Neural progenitor cell (in vitro differentiated cells): Measurements from ENCODE around the gene SPEN. TPM values are rescaled to one million over a fixed set of nuclear protein-coding genes. Genes with fewer than 3 reads are reported as not detected.
A peak's percentile ranks its signal among the peaks of the same experiment; 100 is the strongest.
"Not testable (repeated sequence)": the region's sequence is repeated elsewhere in the genome, so short reads cannot be mapped to it uniquely, and the experiment has no call there.

Experiments
- DNase-seq: peaks from one replicate; pipeline ENCODE4 v3.0.0-alpha.2; 2016; ENCODE audit warnings: low spot score
- H2AFZ ChIP-seq: fragments of 200-600 bp; sonication (generic); replicated peaks from 2 replicates; pipeline ENCODE4 v1.6.1; 2016; ENCODE audit warnings: antibody characterized with exemption
- H3F3A ChIP-seq: fragments of 200-600 bp; sonication (generic); 2 replicates; pipeline ENCODE4 v1.6.1; 2016; ENCODE audit warnings: antibody characterized with exemption, low read depth
- H3K27ac ChIP-seq: fragments of 200-600 bp; sonication (generic); 2 replicates; pipeline ENCODE4 v1.5.1; 2016; ENCODE audit warnings: mild to moderate bottlenecking
- H3K27me3 ChIP-seq: fragments of 200-600 bp; sonication (generic); 2 replicates; pipeline ENCODE4 v1.6.1; 2016; ENCODE audit warnings: mild to moderate bottlenecking, moderate library complexity
- H3K36me3 ChIP-seq: fragments of 200-600 bp; sonication (generic); 2 replicates; pipeline ENCODE4 v1.5.1; 2016
- H3K4me1 ChIP-seq: fragments of 200-600 bp; sonication (generic); 2 replicates; pipeline ENCODE4 v1.6.1; 2016; ENCODE audit warnings: mixed run types
- H3K4me2 ChIP-seq: fragments of 200-600 bp; sonication (generic); 2 replicates; pipeline ENCODE4 v1.6.1; 2016
- H3K4me3 ChIP-seq: fragments of 200-600 bp; sonication (generic); 2 replicates; pipeline ENCODE4 v1.5.1; 2016
- H3K79me2 ChIP-seq: fragments of 200-600 bp; sonication (generic); 2 replicates; pipeline ENCODE4 v1.6.1; 2016; ENCODE audit warnings: low read depth
- H3K9ac ChIP-seq: fragments of 200-600 bp; sonication (generic); 2 replicates; pipeline ENCODE4 v1.6.1; 2016
- H3K9me3 ChIP-seq: fragments of 200-600 bp; sonication (generic); 2 replicates; pipeline ENCODE4 v1.5.1; 2016; ENCODE audit warnings: low read depth
- H4K20me1 ChIP-seq: fragments of 200-600 bp; sonication (generic); 2 replicates; pipeline ENCODE4 v1.6.1; 2016; ENCODE audit warnings: low read depth
- H3K27ac Mint-ChIP-seq: 3 replicates; pipeline ENCODE4 v1.8.0; 2021; ENCODE audit warnings: mixed read lengths
- H3K27me3 Mint-ChIP-seq: 2 replicates; pipeline ENCODE4 v1.8.0; 2022; ENCODE audit warnings: low read depth, mild to moderate bottlenecking, inconsistent platforms, moderate library complexity, mixed read lengths; ENCODE audit not compliant: insufficient read depth
- H3K36me3 Mint-ChIP-seq: 3 replicates; pipeline ENCODE4 v1.8.0; 2021; ENCODE audit warnings: mixed read lengths
- H3K4me1 Mint-ChIP-seq: 3 replicates; pipeline ENCODE4 v1.8.0; 2021; ENCODE audit warnings: mixed read lengths
- H3K4me3 Mint-ChIP-seq: 3 replicates; pipeline ENCODE4 v1.8.0; 2021; ENCODE audit warnings: mild to moderate bottlenecking, moderate library complexity, mixed read lengths
- H3K9me3 Mint-ChIP-seq: 3 replicates; pipeline ENCODE4 v1.8.0; 2020; ENCODE audit warnings: mixed read lengths
- EZH2 ChIP-seq: fragments of 200-600 bp; sonication (generic); IDR thresholded peaks from 2 replicates; pipeline ENCODE4 v1.6.1; 2017; ENCODE audit warnings: antibody characterized with exemption, mild to moderate bottlenecking, moderate library complexity
- EZH2phosphoT487 ChIP-seq: fragments of 200-600 bp; sonication (generic); IDR thresholded peaks from 2 replicates; pipeline ENCODE4 v1.6.1; 2017; ENCODE audit warnings: antibody characterized with exemption
- total RNA-seq: library from RNA; depleted of rRNA; stranded (reverse); fragments of >200 nt; gene quantifications from 2 replicates; pipeline ENCODE4 v1.2.3, GENCODE V29; 2015; ENCODE audit warnings: low replicate concordance
- TF ChIP-seq, protein P1 (sequence below): fragments of 200-600 bp; sonication (generic); IDR thresholded peaks from 2 replicates; pipeline ENCODE4 v1.5.1; 2017; ENCODE audit warnings: antibody characterized with exemption, mild to moderate bottlenecking

Gene SPEN
- total RNA-seq, 1 donor from 2014 or later: 59.6 TPM

- H3K4me3 ChIP-seq: peak overlapping the region; percentile 29
- H4K20me1 ChIP-seq: no peaks in the 10 kb centered on the region
- DNase-seq: peak; percentile 93
- Mint-ChIP-seq H3K27me3 (peaks cover 2% of the 10 kb centered on the region), H3K36me3 (no peaks in the 10 kb centered on the region), H3K27ac (no peak overlapping the region), H3K9me3 (no peaks in the 10 kb centered on the region), H3K4me1 (peaks cover 28% of the 10 kb centered on the region), H3K4me3 (peak overlapping the region; percentile 66)
- no peaks in the 10 kb centered on the region for H3K36me3 ChIP-seq
- H3K9me3 ChIP-seq: no peaks in the 10 kb centered on the region
- H3F3A ChIP-seq: peaks cover 41% of the 10 kb centered on the region
- TF ChIP-seq, protein P1, sequence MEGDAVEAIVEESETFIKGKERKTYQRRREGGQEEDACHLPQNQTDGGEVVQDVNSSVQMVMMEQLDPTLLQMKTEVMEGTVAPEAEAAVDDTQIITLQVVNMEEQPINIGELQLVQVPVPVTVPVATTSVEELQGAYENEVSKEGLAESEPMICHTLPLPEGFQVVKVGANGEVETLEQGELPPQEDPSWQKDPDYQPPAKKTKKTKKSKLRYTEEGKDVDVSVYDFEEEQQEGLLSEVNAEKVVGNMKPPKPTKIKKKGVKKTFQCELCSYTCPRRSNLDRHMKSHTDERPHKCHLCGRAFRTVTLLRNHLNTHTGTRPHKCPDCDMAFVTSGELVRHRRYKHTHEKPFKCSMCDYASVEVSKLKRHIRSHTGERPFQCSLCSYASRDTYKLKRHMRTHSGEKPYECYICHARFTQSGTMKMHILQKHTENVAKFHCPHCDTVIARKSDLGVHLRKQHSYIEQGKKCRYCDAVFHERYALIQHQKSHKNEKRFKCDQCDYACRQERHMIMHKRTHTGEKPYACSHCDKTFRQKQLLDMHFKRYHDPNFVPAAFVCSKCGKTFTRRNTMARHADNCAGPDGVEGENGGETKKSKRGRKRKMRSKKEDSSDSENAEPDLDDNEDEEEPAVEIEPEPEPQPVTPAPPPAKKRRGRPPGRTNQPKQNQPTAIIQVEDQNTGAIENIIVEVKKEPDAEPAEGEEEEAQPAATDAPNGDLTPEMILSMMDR: no peak
- no peak for TF ChIP-seq EZH2
- no peak for TF ChIP-seq EZH2phosphoT487
- H3K27me3 ChIP-seq: no peaks in the 10 kb centered on the region
- no peak overlapping the region for H2AFZ ChIP-seq
- H3K4me1 ChIP-seq: peaks cover 9% of the 10 kb centered on the region
- H3K27ac ChIP-seq: no peak overlapping the region
- H3K79me2 ChIP-seq: peaks cover 32% of the 10 kb centered on the region
- peak overlapping the region; percentile 60 for H3K4me2 ChIP-seq
- no peak overlapping the region for H3K9ac ChIP-seq
Measured at GRCh38 chr1:15843826-15844572, 3.5 kb upstream of the SPEN start.

- not testable (repeated sequence) for H3K36me3 ChIP-seq, H2AFZ ChIP-seq, H3K4me3 ChIP-seq, H3K4me2 ChIP-seq, H3K36me3 Mint-ChIP-seq, H3K9me3 ChIP-seq, DNase-seq, H4K20me1 ChIP-seq, H3K27me3 ChIP-seq, H3K27me3 Mint-ChIP-seq, H3K9me3 Mint-ChIP-seq, H3K27ac Mint-ChIP-seq, H3K27ac ChIP-seq, H3K9ac ChIP-seq
- Histone ChIP-seq H3K79me2 (peaks cover 50% of the 10 kb centered on the region), H3K4me1 (peaks cover 16% of the 10 kb centered on the region), H3F3A (peaks cover 62% of the 10 kb centered on the region)
- Mint-ChIP-seq H3K4me1 (peaks cover 42% of the 10 kb centered on the region), H3K4me3 (peak overlapping the region; percentile 94)
Measured at GRCh38 chr1:15846056-15846455, 1.5 kb upstream of the SPEN start.

DNA sequence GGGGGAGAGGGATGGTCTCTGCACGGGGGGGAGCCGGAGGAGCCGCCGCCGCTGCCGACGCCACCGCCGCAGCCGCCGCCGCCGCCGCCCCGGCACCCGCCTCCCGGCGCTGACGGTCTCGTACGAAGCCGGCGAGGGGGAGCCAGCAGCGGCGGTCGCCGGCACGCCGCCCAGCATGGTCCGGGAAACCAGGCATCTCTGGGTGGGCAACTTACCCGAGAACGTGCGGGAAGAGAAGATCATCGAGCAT is 311 bp downstream of the SPEN start:
- peaks cover 15% of the 10 kb centered on the region for H4K20me1 ChIP-seq
- peaks cover 9% of the 10 kb centered on the region for H3K27me3 Mint-ChIP-seq
- no peak overlapping the region for H3K9ac ChIP-seq
- H3K4me1 ChIP-seq: peaks cover 30% of the 10 kb centered on the region
- no peaks in the 10 kb centered on the region for H3K27me3 ChIP-seq
- no peaks in the 10 kb centered on the region for H3K9me3 Mint-ChIP-seq
- H3K4me1 Mint-ChIP-seq: peaks cover 59% of the 10 kb centered on the region
- peak overlapping the region; percentile 82 for H3K4me3 Mint-ChIP-seq
- no peak for DNase-seq
- H3K36me3 Mint-ChIP-seq: no peaks in the 10 kb centered on the region
- H3K27ac ChIP-seq: peak overlapping the region; percentile 90
- peaks cover 69% of the 10 kb centered on the region for H3F3A ChIP-seq
- no peaks in the 10 kb centered on the region for H3K36me3 ChIP-seq
- H2AFZ ChIP-seq: no peak overlapping the region
- peak overlapping the region; percentile 84 for H3K4me3 ChIP-seq
- peaks cover 68% of the 10 kb centered on the region for H3K79me2 ChIP-seq
- no peak for TF ChIP-seq EZH2
- TF ChIP-seq EZH2phosphoT487: no peak
- TF ChIP-seq, protein P1: no peak
- no peaks in the 10 kb centered on the region for H3K9me3 ChIP-seq
- no peak overlapping the region for H3K27ac Mint-ChIP-seq
- peak overlapping the region; percentile 82 for H3K4me2 ChIP-seq

DNA sequence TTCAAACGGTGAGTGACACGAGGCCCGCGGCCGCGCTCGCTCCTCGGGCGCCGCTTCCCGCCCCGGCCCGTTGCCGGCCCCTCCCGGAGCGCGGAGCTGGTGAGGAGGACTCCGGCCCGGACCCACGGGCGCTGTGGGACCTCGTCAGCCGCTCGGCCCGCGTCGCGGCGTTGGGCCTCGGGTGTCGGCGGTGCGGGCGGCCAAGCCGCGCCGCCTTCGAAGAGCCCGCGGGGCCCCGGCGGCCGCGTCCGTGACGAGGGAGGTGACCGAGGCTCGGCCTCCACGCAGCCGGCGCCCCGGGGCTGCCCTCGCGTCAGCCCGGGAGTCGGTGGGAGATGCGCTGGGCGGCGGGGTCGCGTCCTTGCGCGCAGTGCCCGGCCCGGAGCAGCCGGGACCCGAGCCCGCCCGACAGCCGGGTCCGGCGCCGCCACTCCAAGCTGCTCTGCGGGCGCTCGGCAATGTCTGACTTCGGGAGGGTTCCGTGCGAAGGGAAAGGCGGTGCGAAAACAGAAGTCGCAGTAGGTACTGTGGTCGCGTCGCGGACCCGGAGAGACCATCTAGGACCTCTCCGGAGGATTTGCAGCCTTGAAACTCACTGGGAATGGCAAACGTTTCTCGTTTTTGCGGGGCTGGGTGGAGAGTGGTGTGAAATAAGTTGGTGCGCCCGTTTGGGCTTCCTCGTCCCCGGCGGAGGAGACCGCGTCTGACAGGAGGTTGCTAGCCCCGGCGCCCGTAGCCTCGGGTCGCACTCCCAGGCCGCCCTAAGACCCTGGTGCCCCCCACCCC is 829 bp downstream of the SPEN start:
- Histone ChIP-seq H4K20me1 (peaks cover 17% of the 10 kb centered on the region), H2AFZ (no peak overlapping the region), H3K9ac (peak overlapping the region; percentile 16), H3K4me2 (peak overlapping the region; percentile 82), H3K4me3 (peak overlapping the region; percentile 84), H3K36me3 (no peaks in the 10 kb centered on the region), H3K27ac (peak overlapping the region; percentile 94), H3K79me2 (peaks cover 73% of the 10 kb centered on the region), H3F3A (peaks cover 65% of the 10 kb centered on the region), H3K9me3 (no peaks in the 10 kb centered on the region), H3K4me1 (peaks cover 30% of the 10 kb centered on the region), H3K27me3 (no peaks in the 10 kb centered on the region)
- Mint-ChIP-seq H3K9me3 (no peaks in the 10 kb centered on the region), H3K4me3 (peak overlapping the region; percentile 99), H3K27me3 (peaks cover 9% of the 10 kb centered on the region), H3K4me1 (peaks cover 59% of the 10 kb centered on the region), H3K36me3 (no peaks in the 10 kb centered on the region), H3K27ac (peak overlapping the region; percentile 100)
- TF ChIP-seq EZH2: no peak
- no peak for TF ChIP-seq EZH2phosphoT487
- TF ChIP-seq, protein P1: no peak
- DNase-seq: peak; percentile 63
